Glutamatergic neuron (in vitro differentiated cells): Measurements from ENCODE around the gene TESPA1. TPM values are rescaled to one million over a fixed set of nuclear protein-coding genes. Genes with fewer than 3 reads are reported as not detected.

ENCODE experiments used
- DNase-seq: peaks from one replicate; pipeline ENCODE4 v3.0.0; 2022
- H3K27ac Mint-ChIP-seq: one replicate; pipeline ENCODE4 v1.8.0; 2020; ENCODE audit warnings: mild to moderate bottlenecking, mixed read lengths, inconsistent platforms; ENCODE audit not compliant: unreplicated experiment
- H3K27me3 Mint-ChIP-seq: one replicate; pipeline ENCODE4 v1.8.0; 2020; ENCODE audit warnings: mild to moderate bottlenecking, moderate library complexity, mixed read lengths, inconsistent platforms; ENCODE audit not compliant: unreplicated experiment
- H3K36me3 Mint-ChIP-seq: one replicate; pipeline ENCODE4 v1.8.0; 2020; ENCODE audit warnings: mild to moderate bottlenecking, mixed read lengths, inconsistent platforms; ENCODE audit not compliant: unreplicated experiment
- H3K4me1 Mint-ChIP-seq: one replicate; pipeline ENCODE4 v1.8.0; 2020; ENCODE audit warnings: mild to moderate bottlenecking, low read depth, mixed read lengths, inconsistent platforms; ENCODE audit not compliant: unreplicated experiment
- H3K4me3 Mint-ChIP-seq: one replicate; pipeline ENCODE4 v1.8.0; 2020; ENCODE audit warnings: mild to moderate bottlenecking, mixed read lengths, inconsistent platforms; ENCODE audit not compliant: unreplicated experiment
- H3K9me3 Mint-ChIP-seq: one replicate; pipeline ENCODE4 v1.8.0; 2020; ENCODE audit warnings: mild to moderate bottlenecking, moderate library complexity, mixed read lengths, inconsistent platforms; ENCODE audit not compliant: unreplicated experiment
- total RNA-seq: library from RNA; stranded (reverse); fragmentation: NEBNext Ultra II Directional; extraction: Animal tissue kit (Norgen Biotek cat#: 25700); gene quantifications from one replicate; pipeline ENCODE4 v1.2.1, GENCODE V29; 2021; ENCODE audit not compliant: unreplicated experiment
- TF ChIP-seq, protein P1 (sequence below): fragments of 200-600 bp; sonication (generic); IDR thresholded peaks from one replicate; pipeline ENCODE4 v1.5.0; 2021; ENCODE audit not compliant: partially characterized antibody, unreplicated experiment

TESPA1 gene
- total RNA-seq, 1 donor from 2014 or later = not detected

DNA sequence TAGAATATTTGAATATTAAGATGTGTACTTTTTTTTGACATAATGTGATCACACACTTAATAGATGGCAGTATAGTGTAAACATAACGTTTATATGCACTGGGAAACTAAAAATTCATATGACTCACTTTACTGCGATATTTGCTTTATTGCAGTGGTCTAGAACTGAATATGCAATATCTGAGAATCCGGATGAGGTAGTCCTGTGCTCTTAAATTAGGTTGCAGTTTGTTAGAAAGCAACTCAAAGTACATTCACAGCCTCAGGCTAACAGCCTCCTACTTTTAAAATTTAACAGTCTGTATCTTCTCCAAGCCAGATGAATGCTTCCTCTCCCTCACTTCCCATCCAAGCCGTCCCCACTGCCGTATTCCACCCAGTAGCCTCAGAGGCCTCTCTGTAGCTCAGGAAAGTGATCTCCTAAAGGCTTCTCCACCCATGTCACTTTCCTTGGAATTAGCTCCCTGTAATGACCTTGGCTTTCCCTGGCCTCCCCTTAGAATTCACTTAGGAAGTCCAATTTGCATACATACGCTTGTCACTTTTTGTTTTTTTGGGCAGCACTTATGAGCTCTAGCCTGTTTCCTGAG is 43.7 kb downstream of the TESPA1 start:
- TF ChIP-seq, protein P1, sequence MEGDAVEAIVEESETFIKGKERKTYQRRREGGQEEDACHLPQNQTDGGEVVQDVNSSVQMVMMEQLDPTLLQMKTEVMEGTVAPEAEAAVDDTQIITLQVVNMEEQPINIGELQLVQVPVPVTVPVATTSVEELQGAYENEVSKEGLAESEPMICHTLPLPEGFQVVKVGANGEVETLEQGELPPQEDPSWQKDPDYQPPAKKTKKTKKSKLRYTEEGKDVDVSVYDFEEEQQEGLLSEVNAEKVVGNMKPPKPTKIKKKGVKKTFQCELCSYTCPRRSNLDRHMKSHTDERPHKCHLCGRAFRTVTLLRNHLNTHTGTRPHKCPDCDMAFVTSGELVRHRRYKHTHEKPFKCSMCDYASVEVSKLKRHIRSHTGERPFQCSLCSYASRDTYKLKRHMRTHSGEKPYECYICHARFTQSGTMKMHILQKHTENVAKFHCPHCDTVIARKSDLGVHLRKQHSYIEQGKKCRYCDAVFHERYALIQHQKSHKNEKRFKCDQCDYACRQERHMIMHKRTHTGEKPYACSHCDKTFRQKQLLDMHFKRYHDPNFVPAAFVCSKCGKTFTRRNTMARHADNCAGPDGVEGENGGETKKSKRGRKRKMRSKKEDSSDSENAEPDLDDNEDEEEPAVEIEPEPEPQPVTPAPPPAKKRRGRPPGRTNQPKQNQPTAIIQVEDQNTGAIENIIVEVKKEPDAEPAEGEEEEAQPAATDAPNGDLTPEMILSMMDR = no peak
- H3K36me3 Mint-ChIP-seq = no peaks in the 10 kb centered on the region
- DNase-seq = no peak
- H3K27me3 Mint-ChIP-seq = peaks cover 2% of the 10 kb centered on the region
- H3K4me3 Mint-ChIP-seq = no peak overlapping the region
- H3K9me3 Mint-ChIP-seq = peaks cover 1% of the 10 kb centered on the region
- H3K27ac Mint-ChIP-seq = no peak overlapping the region
- peaks cover 3% of the 10 kb centered on the region for H3K4me1 Mint-ChIP-seq

DNA sequence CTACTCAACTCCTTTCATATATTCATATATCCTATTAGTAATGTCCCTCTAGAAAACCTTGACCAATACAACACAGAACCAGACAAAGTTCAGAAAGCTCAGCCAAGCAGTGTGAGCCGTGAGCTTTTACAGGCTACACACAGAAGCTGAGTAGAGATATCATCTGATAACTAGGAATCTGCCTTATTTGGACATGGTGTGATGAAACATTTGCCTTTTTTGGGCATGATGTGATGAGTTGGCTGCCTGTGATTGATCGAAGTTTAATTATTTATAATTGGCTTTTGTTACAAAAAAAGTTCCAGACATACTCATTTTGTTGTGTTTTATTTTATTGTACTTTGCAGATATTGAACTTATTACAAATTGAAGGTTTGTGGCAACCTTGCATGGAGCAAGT is 46.6 kb downstream of the TESPA1 start:
- Mint-ChIP-seq H3K9me3 (peaks cover 1% of the 10 kb centered on the region), H3K36me3 (no peaks in the 10 kb centered on the region), H3K4me3 (no peak overlapping the region), H3K27ac (no peak overlapping the region), H3K27me3 (peaks cover 2% of the 10 kb centered on the region), H3K4me1 (peaks cover 4% of the 10 kb centered on the region)
- TF ChIP-seq, protein P1 = no peak
- no peak for DNase-seq

DNA sequence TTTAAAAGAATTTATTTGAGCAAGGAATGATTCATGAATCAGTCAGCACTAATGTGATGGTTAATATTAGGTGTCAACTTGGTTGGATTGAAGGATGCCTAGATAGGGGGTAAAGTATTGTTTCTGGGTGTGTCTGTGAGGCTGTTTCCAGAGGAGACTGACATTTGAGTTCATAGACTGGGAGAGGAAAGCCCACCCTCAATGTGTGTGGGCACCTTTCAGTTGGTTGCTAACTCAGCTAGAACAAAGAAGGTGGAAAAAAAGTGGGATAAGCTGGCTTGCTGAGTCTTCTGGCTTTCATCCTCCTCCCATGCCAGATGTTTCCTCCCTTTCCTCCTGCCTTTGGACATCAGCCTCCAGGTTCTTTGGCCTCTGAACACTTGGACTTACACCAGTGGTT is 47.2 kb downstream of the TESPA1 start:
- peaks cover 1% of the 10 kb centered on the region for H3K9me3 Mint-ChIP-seq
- TF ChIP-seq, protein P1 = no peak
- H3K27me3 Mint-ChIP-seq = peaks cover 2% of the 10 kb centered on the region
- no peaks in the 10 kb centered on the region for H3K36me3 Mint-ChIP-seq
- H3K4me3 Mint-ChIP-seq = no peak overlapping the region
- DNase-seq = no peak
- no peak overlapping the region for H3K27ac Mint-ChIP-seq
- H3K4me1 Mint-ChIP-seq = peaks cover 8% of the 10 kb centered on the region

DNA sequence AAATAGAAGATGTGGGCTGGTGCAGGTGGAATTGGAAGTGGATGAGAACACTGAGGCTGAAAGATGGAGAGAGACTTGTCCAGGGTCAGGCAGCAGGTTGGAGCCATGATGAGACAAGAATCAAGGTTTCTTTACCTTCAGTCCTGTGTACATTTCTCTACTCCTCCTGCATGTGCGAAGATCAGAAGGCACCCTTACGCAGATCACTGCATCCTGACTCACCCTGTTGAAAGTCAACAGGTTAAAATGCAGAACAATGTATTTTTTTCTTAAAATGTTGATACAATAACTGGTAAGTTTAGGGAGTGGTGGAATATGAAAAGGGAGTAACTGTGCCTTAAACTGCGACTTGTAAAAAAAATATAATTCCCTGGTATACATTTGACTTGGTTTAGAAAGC is 47.8 kb downstream of the TESPA1 start:
- H3K27me3 Mint-ChIP-seq = peaks cover 2% of the 10 kb centered on the region
- TF ChIP-seq, protein P1 = no peak
- DNase-seq = no peak
- peaks cover 15% of the 10 kb centered on the region for H3K4me1 Mint-ChIP-seq
- peaks cover 1% of the 10 kb centered on the region for H3K9me3 Mint-ChIP-seq
- no peak overlapping the region for H3K4me3 Mint-ChIP-seq
- H3K27ac Mint-ChIP-seq = no peak overlapping the region
- no peaks in the 10 kb centered on the region for H3K36me3 Mint-ChIP-seq

DNA sequence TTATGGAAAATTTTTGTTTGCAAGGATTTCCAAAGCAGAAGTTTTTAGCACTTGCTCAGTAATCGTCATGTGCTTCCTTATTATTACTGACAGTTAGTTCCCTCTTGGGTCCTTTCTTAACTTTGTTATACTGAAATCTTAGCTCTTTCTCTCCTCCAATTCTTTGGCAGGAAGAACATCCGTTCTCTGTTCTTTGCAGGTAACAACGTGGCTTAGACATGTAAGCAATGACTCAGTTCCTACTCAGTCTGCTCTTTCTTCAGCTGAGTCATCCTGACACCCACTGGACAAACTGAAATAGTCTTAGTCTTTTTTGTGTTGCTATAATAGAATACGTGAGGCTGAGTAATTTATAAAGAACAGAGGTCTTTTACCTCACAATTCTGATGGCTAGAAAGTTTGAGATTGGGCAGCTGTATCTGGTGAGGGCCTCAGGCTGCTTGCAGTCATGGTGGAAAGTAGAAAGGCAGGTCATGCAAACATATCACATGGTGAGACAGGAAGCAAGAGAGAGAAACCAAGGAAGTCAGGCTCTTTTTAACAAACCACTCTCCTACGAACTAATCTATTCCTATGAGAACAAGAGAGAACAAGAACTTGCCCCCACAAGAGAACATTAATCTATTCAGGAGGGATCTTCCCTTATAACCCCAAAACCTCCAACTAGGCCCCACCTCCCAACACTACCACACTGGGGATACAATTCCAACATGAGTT is 49.2 kb downstream of the TESPA1 start:
- no peak for DNase-seq
- TF ChIP-seq, protein P1 = no peak
- Mint-ChIP-seq H3K27me3 (no peaks in the 10 kb centered on the region), H3K4me3 (no peak overlapping the region), H3K27ac (no peak overlapping the region), H3K9me3 (no peaks in the 10 kb centered on the region), H3K36me3 (peaks cover 6% of the 10 kb centered on the region), H3K4me1 (peaks cover 11% of the 10 kb centered on the region)
